Esophagus squamous epithelium (tissue), 5 donors: ENCODE measurements around the gene WAPL. TPM values are rescaled to one million over a fixed set of nuclear protein-coding genes. Genes with fewer than 3 reads are reported as not detected.

Experiments used
- DNase-seq: peaks from one replicate; lab custom pipeline; 2025; lab: John Stamatoyannopoulos, UW
- H3K27ac ChIP-seq, 4 donors: fragments of 200-600 bp; sonication (generic); one replicate each; pipeline ENCODE4 v1.5.1; 2016 to 2019; ENCODE audit warnings: mild to moderate bottlenecking in 1 of 4
- H3K27me3 ChIP-seq, 4 donors: fragments of 200-600 bp; sonication (generic); 1 replicate in 3 of 4; 2 replicates in 1 of 4; pipeline versions ENCODE4 v1.5.1 to v1.6.0; 2017 to 2021; ENCODE audit warnings: antibody characterized with exemption in 1 of 4
- H3K36me3 ChIP-seq, 3 donors: fragments of 200-600 bp; sonication (generic); one replicate each; pipeline ENCODE4 v1.5.1; 2016 to 2019
- H3K4me1 ChIP-seq, 3 donors: fragments of 200-600 bp; sonication (generic); one replicate each; pipeline ENCODE4 v1.5.1; 2017 to 2019
- H3K4me3 ChIP-seq, 4 donors: fragments of 200-600 bp; sonication (generic); 1 replicate in 3 of 4; 2 replicates in 1 of 4; pipeline ENCODE4 v1.5.1; 2016 to 2019; ENCODE audit warnings: mild to moderate bottlenecking in 2 of 4, moderate library complexity in 1 of 4
- H3K9me3 ChIP-seq, 3 donors: fragments of 200-600 bp; sonication (generic); one replicate each; pipeline ENCODE4 v1.5.1; 2016 to 2019
- CTCF ChIP-seq, 6 experiments: fragments of 450-650 bp in 4 of 6; fragments of 200-600 bp in 2 of 6; sonication (generic) in 2 of 6; IDR thresholded peaks; one replicate each; pipeline ENCODE4 v1.5.1; 2016 to 2019; ENCODE audit warnings: antibody characterized with exemption in 6 of 6, mild to moderate bottlenecking in 4 of 6, moderate library complexity in 4 of 6
- POLR2A ChIP-seq, 4 donors: fragments of 450-650 bp; IDR thresholded peaks; one replicate each; pipeline ENCODE4 v1.6.1; 2017; ENCODE audit warnings: antibody characterized with exemption in 4 of 4, mild to moderate bottlenecking in 4 of 4, moderate library complexity in 3 of 4
- WGBS, 2 donors: methylation state at CpG; one replicate each; pipeline ENCODE4 v1.1.5; 2018; 5-methylcytosine and 5-hydroxymethylcytosine counted together
- intact Hi-C: fragments of 100-400 bp; cut with DNase I; formaldehyde crosslinking; loops from one replicate; pipeline ENCODE4 v1.15.0; 2022
- total RNA-seq, 4 donors: library from RNA; depleted of rRNA; stranded (reverse); fragments of >200 nt; gene quantifications; one replicate each; pipeline ENCODE4 v1.1.0, GENCODE V29; 2016
- donor health status: DM: yes; HTN: yes; CAD: no.

Gene WAPL
- total RNA-seq, 4 donors from 2014 or later = 21.4 to 44.4 (median 28.2) TPM

DNA sequence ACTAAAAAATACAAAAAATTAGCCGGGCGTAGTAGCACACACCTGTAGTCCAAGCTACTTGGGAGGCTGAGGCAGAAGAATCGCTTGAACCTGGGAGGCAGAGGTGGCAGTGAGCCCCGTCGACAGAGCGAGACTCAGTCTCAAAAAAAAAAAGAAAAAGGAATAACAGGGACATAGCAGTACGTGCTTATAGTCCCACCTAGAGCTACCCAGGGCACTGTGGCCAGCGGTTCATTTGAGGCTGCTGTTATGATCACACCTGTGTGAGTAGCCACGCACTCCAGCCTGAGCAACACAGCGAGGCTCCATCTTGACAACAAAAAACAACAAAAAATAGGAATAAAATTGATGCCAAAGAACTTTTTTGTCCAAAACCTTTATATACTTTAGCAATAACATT, 17.1 kb downstream of the WAPL start:
- DNase-seq = no peak
- H3K36me3 ChIP-seq = peaks cover 0 to 71% (median 4%) of the 10 kb centered on the region in 3 donors
- no peaks in the 10 kb centered on the region for H3K27me3 ChIP-seq

GRCh38 chr10:86500846-86501245, 20.7 kb downstream of the WAPL start:
- H3K9me3 ChIP-seq = no peaks in the 10 kb centered on the region
- H3K36me3 ChIP-seq = peaks cover 0 to 88% (median 0%) of the 10 kb centered on the region in 3 donors
- intact Hi-C loops = no loop called here
- no peak overlapping the region for H3K4me3 ChIP-seq
- peaks cover 0 to 5% (median 0%) of the 10 kb centered on the region in 3 donors for H3K4me1 ChIP-seq
- TF ChIP-seq CTCF (IDR thresholded peaks at IDR 0.05) = no peak
- no peak for TF ChIP-seq POLR2A (IDR thresholded peaks at IDR 0.05)
- H3K27ac ChIP-seq = no peak overlapping the region
- no peaks in the 10 kb centered on the region for H3K27me3 ChIP-seq
- no peak for DNase-seq

More for the DNA sequence above, 17.1 kb downstream of the WAPL start:
- Histone ChIP-seq H3K4me1 (peaks cover 0 to 12% (median 0%) of the 10 kb centered on the region in 3 donors), H3K9me3 (no peaks in the 10 kb centered on the region), H3K4me3 (no peak overlapping the region), H3K27ac (no peak overlapping the region)
- intact Hi-C loops = no loop called here
- WGBS, 2 donors = 91 to 98% methylated on average over 10 of the region's 10 CpGs
- TF ChIP-seq CTCF (IDR thresholded peaks at IDR 0.05) = no peak
- TF ChIP-seq POLR2A (IDR thresholded peaks at IDR 0.05) = no peak

DNA sequence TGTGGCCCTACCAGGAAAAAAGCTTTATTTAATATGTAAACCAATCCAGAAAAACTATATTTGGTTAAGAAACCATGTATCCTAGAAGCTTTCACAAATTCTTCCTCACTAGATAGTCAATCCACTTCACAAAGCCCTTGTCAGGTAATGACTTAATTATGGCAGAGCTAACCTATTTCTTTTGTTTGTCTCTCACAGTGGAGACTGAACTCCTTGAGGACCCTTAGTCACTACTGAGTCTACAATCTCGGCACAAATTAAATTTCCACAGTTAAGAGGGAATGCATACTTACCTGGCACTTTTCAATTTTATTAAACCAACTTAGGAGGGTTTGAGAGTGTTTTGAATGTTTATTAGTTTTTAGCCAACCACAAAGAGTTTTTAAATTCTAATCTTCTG, 23.0 kb downstream of the WAPL start:
- TF ChIP-seq CTCF (IDR thresholded peaks at IDR 0.05) = no peak
- TF ChIP-seq POLR2A (IDR thresholded peaks at IDR 0.05) = no peak
- Histone ChIP-seq H3K27ac (no peak overlapping the region), H3K4me1 (peaks cover 0 to 5% (median 0%) of the 10 kb centered on the region in 3 donors), H3K36me3 (peaks cover 0 to 93% (median 0%) of the 10 kb centered on the region in 3 donors), H3K9me3 (no peaks in the 10 kb centered on the region), H3K27me3 (no peaks in the 10 kb centered on the region), H3K4me3 (no peak overlapping the region)
- 71 to 91% methylated on average over 1 of the region's 1 CpG for WGBS, 2 donors
- intact Hi-C loops = no loop called here
- DNase-seq = no peak

- TF ChIP-seq POLR2A (IDR thresholded peaks at IDR 0.05) (no peak), CTCF (IDR thresholded peaks at IDR 0.05) (no peak)
- Histone ChIP-seq H3K4me3 (no peak overlapping the region), H3K36me3 (peaks cover 0 to 85% (median 0%) of the 10 kb centered on the region in 3 donors), H3K27me3 (no peaks in the 10 kb centered on the region), H3K4me1 (peaks cover 0 to 5% (median 0%) of the 10 kb centered on the region in 3 donors), H3K27ac (no peak overlapping the region), H3K9me3 (no peaks in the 10 kb centered on the region)
- WGBS, 2 donors = 83 to 93% methylated on average over 3 of the region's 3 CpGs
- no peak for DNase-seq
- intact Hi-C loops = no loop called here
These were observed 24.0 kb downstream of the WAPL start for GRCh38 chr10:86497621-86498020.

DNA sequence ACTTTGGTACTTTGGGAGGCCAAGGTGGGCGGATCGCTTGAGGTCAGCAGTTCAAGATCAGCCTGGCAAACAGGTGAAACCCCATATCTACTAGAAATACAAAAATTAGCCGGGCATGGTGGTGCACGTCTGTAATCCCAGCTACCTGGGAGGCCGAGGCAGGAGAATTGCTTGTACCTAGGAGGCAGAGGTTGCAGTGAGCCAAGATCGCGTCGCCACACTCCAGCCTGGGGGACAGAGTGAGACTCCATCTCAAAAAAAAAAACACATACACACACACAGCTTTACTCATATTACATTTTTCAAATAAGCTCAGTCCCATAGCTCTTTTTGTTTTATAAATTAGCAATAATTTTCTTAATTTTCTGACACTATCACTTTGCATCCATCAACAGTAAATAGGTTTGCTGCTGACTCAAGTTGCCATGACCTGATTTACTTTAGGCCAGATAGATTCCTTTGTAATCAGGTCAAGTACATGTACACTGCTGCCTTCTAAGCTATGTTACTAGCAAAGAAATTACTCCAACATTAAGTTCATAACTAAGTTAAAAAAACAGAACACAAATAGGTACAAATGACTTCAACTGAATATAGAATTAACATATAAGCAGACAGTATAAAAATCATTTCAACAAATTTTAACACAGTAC, 31.5 kb downstream of the WAPL start:
- no peaks in the 10 kb centered on the region for H3K9me3 ChIP-seq
- TF ChIP-seq CTCF (IDR thresholded peaks at IDR 0.05) (no peak), POLR2A (IDR thresholded peaks at IDR 0.05) (no peak)
- peaks cover 0 to 79% (median 0%) of the 10 kb centered on the region in 3 donors for H3K36me3 ChIP-seq
- DNase-seq = no peak
- no peak overlapping the region for H3K27ac ChIP-seq
- intact Hi-C loops = no loop called here
- H3K4me1 ChIP-seq = no peaks in the 10 kb centered on the region
- no peaks in the 10 kb centered on the region for H3K27me3 ChIP-seq
- H3K4me3 ChIP-seq = no peak overlapping the region
- 90 to 97% methylated on average over 8 of the region's 8 CpGs for WGBS, 2 donors
